AG04449 (cell line): ENCODE results near the gene COPS3.

Source experiments
- CTCF ChIA-PET: fragments of 350-600 bp; formaldehyde crosslinking; extraction: SDS; loops from one replicate; lab custom pipeline; 2021; ENCODE audit warnings: antibody characterized with exemption; lab: Yijun Ruan, JAX
- POLR2A ChIA-PET: fragments of 400-600, 350-600 bp; formaldehyde crosslinking; extraction: SDS; loops from one replicate; lab custom pipeline; 2020; ENCODE audit warnings: antibody characterized with exemption, inconsistent platforms; lab: Yijun Ruan, JAX
- DNase-seq: peaks from one replicate; pipeline ENCODE4 v3.0.0-alpha.2; 2010; ENCODE audit warnings: low read depth, low spot score
- H3K4me3 ChIP-seq: 2 replicates; pipeline ENCODE4 v1.5.1; 2011; ENCODE audit warnings: low read depth, mild to moderate bottlenecking, control low read depth, low read length
- CTCF ChIP-seq: IDR thresholded peaks from one replicate; pipeline ENCODE4 v1.5.1; 2011; ENCODE audit warnings: mild to moderate bottlenecking, moderate library complexity, low read length, control low read depth, inconsistent platforms; ENCODE audit not compliant: insufficient read depth; ENCODE audit errors: missing control alignments

Gene COPS3

GRCh38 chr17:17217995-17218394 is 63.1 kb downstream of the COPS3 start:
- no peak overlapping the region for H3K4me3 ChIP-seq
- DNase-seq, result no peak
- ChIA-PET POLR2A (no interaction called here), CTCF (interaction anchor here (1.4 kb wide), 2 partner anchors 18 to 224 kb away, joined by 3 read pairs; no protein-coding TSS in a partner anchor)
- no peak for TF ChIP-seq CTCF

GRCh38 chr17:17216776-17217175 is 64.3 kb downstream of the COPS3 start:
- no peak for TF ChIP-seq CTCF
- ChIA-PET POLR2A (no interaction called here), CTCF (interaction anchor here (0.9 to 1.4 kb wide), 2 partner anchors 19 to 219 kb away, joined by 3 read pairs; no protein-coding TSS in a partner anchor)
- no peak for DNase-seq
- H3K4me3 ChIP-seq, result no peak overlapping the region

GRCh38 chr17:17216236-17216635 is 64.8 kb downstream of the COPS3 start:
- DNase-seq, result no peak
- ChIA-PET POLR2A (no interaction called here), CTCF (no interaction called here)
- no peak for TF ChIP-seq CTCF
- H3K4me3 ChIP-seq, result no peak overlapping the region

- TF ChIP-seq CTCF, result no peak
- ChIA-PET CTCF (no interaction called here), POLR2A (no interaction called here)
- DNase-seq, result no peak
- no peak overlapping the region for H3K4me3 ChIP-seq
Measured at GRCh38 chr17:17215575-17215974, 65.5 kb downstream of the COPS3 start.

GRCh38 chr17:17214646-17215436 is 66.2 kb downstream of the COPS3 start:
- DNase-seq, result no peak
- ChIA-PET POLR2A (no interaction called here), CTCF (interaction anchor here (1.0 kb wide), 1 partner anchor 216 kb away, joined by 4 read pairs; no protein-coding TSS in a partner anchor)
- TF ChIP-seq CTCF, result no peak
- no peak overlapping the region for H3K4me3 ChIP-seq

DNA sequence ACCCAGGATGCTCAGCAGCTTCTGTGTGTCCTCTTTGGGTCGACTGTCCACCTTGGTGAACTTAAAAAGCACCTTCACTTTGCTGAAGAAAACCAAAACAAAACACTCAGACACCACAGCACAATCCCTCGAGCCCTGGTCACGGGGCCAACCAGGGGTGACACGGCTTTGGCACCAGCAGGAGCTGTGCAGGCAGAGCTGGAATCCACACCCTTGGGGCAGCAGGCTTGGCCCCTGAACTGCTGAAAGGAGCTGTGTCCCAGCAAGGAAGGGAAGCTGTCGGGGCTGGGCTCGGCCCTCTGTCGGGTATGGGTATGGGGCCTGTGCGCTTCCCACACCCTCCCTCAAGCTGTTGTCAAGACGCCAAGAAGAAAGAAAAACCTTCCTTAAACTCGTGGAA is 67.3 kb downstream of the COPS3 start:
- ChIA-PET POLR2A (interaction anchor here (0.6 kb wide), 1 partner anchor 22 kb away, joined by 3 read pairs; no protein-coding TSS in a partner anchor), CTCF (interaction anchor here (1.0 kb wide), 2 partner anchors 213 to 215 kb away, joined by 3 to 4 read pairs; no protein-coding TSS in a partner anchor)
- DNase-seq, result no peak
- no peak for TF ChIP-seq CTCF
- H3K4me3 ChIP-seq, result no peak overlapping the region
